SK-N-SH (cell line): Measurements from ENCODE around the gene ZFP2. TPM values are rescaled to one million over a fixed set of nuclear protein-coding genes. Genes with fewer than 3 reads are reported as not detected.

ENCODE experiments used
- CTCF ChIA-PET: fragments of 300-600, 350-600 bp; formaldehyde crosslinking; extraction: SDS; loops from one replicate; lab custom pipeline; 2021; lab: Yijun Ruan, JAX
- POLR2A ChIA-PET: fragments of 350-600 bp; sonication (Branson Sonifier 250); formaldehyde crosslinking; extraction: SDS; loops from one replicate; lab custom pipeline; 2020; ENCODE audit warnings: antibody characterized with exemption, inconsistent platforms; lab: Yijun Ruan, JAX
- DNase-seq: peaks from one replicate; pipeline ENCODE4 v3.0.0; 2012
- H2AFZ ChIP-seq: fragments of 200-600 bp; sonication (generic); 2 replicates; pipeline ENCODE4 v1.8.1; 2016; ENCODE audit warnings: antibody characterized with exemption, mild to moderate bottlenecking, low read depth
- H3F3A ChIP-seq: fragments of 200-600 bp; sonication (generic); replicated peaks from 2 replicates; pipeline ENCODE3; 2016; ENCODE audit warnings: antibody characterized with exemption, mild to moderate bottlenecking; ENCODE audit not compliant: insufficient read depth
- H3K27ac ChIP-seq, 2 experiments: fragments of 200-500 bp in 1 of 2; fragments of 200-600 bp in 1 of 2; sonication (Bioruptor generic) in 1 of 2; sonication (generic), shearing (Covaris generic) in 1 of 2; 2 replicates each; pipeline versions ENCODE4 v1.5.1 to v1.6.1; 2014 to 2016; ENCODE audit warnings: low read depth in 2 of 2, inconsistent platforms in 1 of 2, low read length in 1 of 2, mild to moderate bottlenecking in 1 of 2, mixed read lengths in 1 of 2
- H3K27me3 ChIP-seq: fragments of 200-600 bp; sonication (generic), shearing (Covaris generic); 2 replicates; pipeline ENCODE4 v1.6.1; 2016; ENCODE audit warnings: mixed run types; ENCODE audit not compliant: insufficient read depth
- H3K36me3 ChIP-seq, 2 experiments: fragments of 200-500 bp in 1 of 2; fragments of 200-600 bp in 1 of 2; sonication (Bioruptor generic) in 1 of 2; sonication (generic) in 1 of 2; replicated peaks in 1 of 2; 2 replicates each; pipeline versions ENCODE3 to v1.5.1; 2014 to 2016; ENCODE audit warnings: low read length in 1 of 2, mild to moderate bottlenecking in 1 of 2; ENCODE audit not compliant: insufficient read depth in 2 of 2, control insufficient read depth in 1 of 2
- H3K4me1 ChIP-seq, 2 experiments: fragments of 200-500 bp in 1 of 2; fragments of 200-600 bp in 1 of 2; sonication (Bioruptor generic) in 1 of 2; sonication (generic), shearing (Covaris generic) in 1 of 2; 2 replicates each; pipeline versions ENCODE4 v1.5.1 to v1.6.1; 2014 to 2016; ENCODE audit warnings: low read depth in 1 of 2, low read length in 1 of 2, mixed run types in 1 of 2; ENCODE audit not compliant: insufficient read depth in 2 of 2, control insufficient read depth in 1 of 2
- H3K4me2 ChIP-seq: fragments of 200-600 bp; sonication (generic), shearing (Covaris generic); 2 replicates; pipeline ENCODE4 v1.6.1; 2017; ENCODE audit warnings: mixed run types
- H3K4me3 ChIP-seq, 2 experiments: fragments of 200-500 bp in 1 of 2; fragments of 200-600 bp in 1 of 2; sonication (Bioruptor generic) in 1 of 2; sonication (generic), shearing (Covaris generic) in 1 of 2; 2 replicates each; pipeline versions ENCODE4 v1.5.1 to v1.8.1; 2014 to 2016; ENCODE audit warnings: low read depth in 2 of 2, inconsistent platforms in 1 of 2, low read length in 1 of 2, mild to moderate bottlenecking in 1 of 2, mixed read lengths in 1 of 2, moderate library complexity in 1 of 2
- H3K79me2 ChIP-seq: fragments of 200-600 bp; sonication (generic); 2 replicates; pipeline ENCODE4 v1.8.1; 2017; ENCODE audit warnings: mild to moderate bottlenecking; ENCODE audit not compliant: insufficient read depth
- H3K9ac ChIP-seq: fragments of 200-600 bp; sonication (generic); 2 replicates; pipeline ENCODE4 v1.6.1; 2017; ENCODE audit warnings: mixed run types
- H3K9me2 ChIP-seq: fragments of 200-600 bp; sonication (generic); 2 replicates; pipeline ENCODE4 v1.6.1; 2017; ENCODE audit warnings: mixed run types
- H3K9me3 ChIP-seq: fragments of 200-600 bp; sonication (generic); 2 replicates; pipeline ENCODE4 v1.6.1; 2017; ENCODE audit warnings: mixed run types, mild to moderate bottlenecking, moderate library complexity
- H4K20me1 ChIP-seq: fragments of 200-600 bp; sonication (generic); 2 replicates; pipeline ENCODE4 v1.6.1; 2017; ENCODE audit warnings: mild to moderate bottlenecking, mixed run types; ENCODE audit not compliant: insufficient read depth
- EP300 ChIP-seq, 2 experiments: IDR thresholded peaks; 2 replicates each; pipeline versions ENCODE4 v1.4.0 to v1.6.1; 2012; ENCODE audit warnings: borderline replicate concordance in 1 of 2, low read depth in 1 of 2, low read length in 1 of 2
- EZH2phosphoT487 ChIP-seq: fragments of 200-600 bp; sonication (generic); IDR thresholded peaks from 2 replicates; pipeline ENCODE4 v1.6.1; 2017; ENCODE audit warnings: low read depth, mixed run types, mild to moderate bottlenecking, antibody characterized with exemption, moderate library complexity, borderline replicate concordance
- FOSL2 ChIP-seq: IDR thresholded peaks from 2 replicates; pipeline ENCODE4 v1.4.0; 2012; ENCODE audit warnings: low read depth, mild to moderate bottlenecking, moderate library complexity, borderline replicate concordance
- FOXJ3 ChIP-seq: sonication (generic); formaldehyde crosslinking; IDR thresholded peaks from 2 replicates; pipeline ENCODE4 v1.5.1; 2020; ENCODE audit warnings: mild to moderate bottlenecking, missing genetic modification reagents
- GABPA ChIP-seq: IDR thresholded peaks from 2 replicates; pipeline ENCODE4 v1.4.0; 2012; ENCODE audit warnings: low read depth, mild to moderate bottlenecking
- GATA2 ChIP-seq: sonication (generic); formaldehyde crosslinking; IDR thresholded peaks from 2 replicates; pipeline ENCODE4 v1.5.0; 2020; ENCODE audit warnings: mild to moderate bottlenecking, missing genetic modification reagents
- IRF3 ChIP-seq: fragments of 150-350 bp; IDR thresholded peaks from 2 replicates; pipeline ENCODE4 v1.6.1; 2016; ENCODE audit warnings: mild to moderate bottlenecking, low read depth, low read length
- JUND ChIP-seq: IDR thresholded peaks from 2 replicates; pipeline ENCODE4 v1.4.0; 2012
- MAX ChIP-seq: IDR thresholded peaks from 2 replicates; pipeline ENCODE4 v1.4.0; 2012; ENCODE audit warnings: low read depth
- MEF2A ChIP-seq: IDR thresholded peaks from 2 replicates; pipeline ENCODE4 v1.4.0; 2012; ENCODE audit warnings: low read depth, borderline replicate concordance
- MXI1 ChIP-seq: IDR thresholded peaks from 2 replicates; pipeline ENCODE4 v1.6.1; 2012; ENCODE audit warnings: mild to moderate bottlenecking, low read depth, low read length, improper control_type of control experiment
- RCOR1 ChIP-seq: fragments of 150-350 bp; IDR thresholded peaks from 2 replicates; pipeline ENCODE4 v1.6.1; 2017; ENCODE audit warnings: antibody characterized with exemption, low read length
- RFX5 ChIP-seq: IDR thresholded peaks from 2 replicates; pipeline ENCODE4 v1.6.1; 2012; ENCODE audit warnings: mild to moderate bottlenecking, improper control_type of control experiment, low read length
- RXRA ChIP-seq: IDR thresholded peaks from 2 replicates; pipeline ENCODE4 v1.4.0; 2012; ENCODE audit warnings: low read depth, mild to moderate bottlenecking, borderline replicate concordance
- SIN3A ChIP-seq: IDR thresholded peaks from 2 replicates; pipeline ENCODE4 v1.6.1; 2012; ENCODE audit warnings: low read depth, mild to moderate bottlenecking, low read length, moderate library complexity, borderline replicate concordance
- SMC3 ChIP-seq: IDR thresholded peaks from 2 replicates; pipeline ENCODE4 v1.6.1; 2012; ENCODE audit warnings: low read depth, low read length, improper control_type of control experiment
- TAF1 ChIP-seq: IDR thresholded peaks from 2 replicates; pipeline ENCODE4 v1.6.1; 2012; ENCODE audit warnings: low read depth, mild to moderate bottlenecking, low read length, moderate library complexity, borderline replicate concordance
- TCF12 ChIP-seq: IDR thresholded peaks from 2 replicates; pipeline ENCODE4 v1.4.0; 2012
- WGBS: methylation state at CpG from one replicate; pipeline ENCODE4 v1.1.6; 2017; ENCODE audit warnings: low lambda C conversion rate; 5-methylcytosine and 5-hydroxymethylcytosine counted together
- polyA plus RNA-seq, 3 experiments: library from polyadenylated mRNA; depleted of rRNA; stranded (reverse); fragments of >200 nt; gene quantifications; 2 replicates each; pipeline ENCODE4 v1.2.3, GENCODE V29; 2012
- TF ChIP-seq, protein P1 (sequence below): IDR thresholded peaks from 2 replicates; pipeline ENCODE4 v1.4.0; 2012; ENCODE audit warnings: low read depth, borderline replicate concordance

The ZFP2 gene
- polyA plus RNA-seq, 1 of the 3 experiments (the other 2 are of a cell fraction) = 0.33 TPM

DNA sequence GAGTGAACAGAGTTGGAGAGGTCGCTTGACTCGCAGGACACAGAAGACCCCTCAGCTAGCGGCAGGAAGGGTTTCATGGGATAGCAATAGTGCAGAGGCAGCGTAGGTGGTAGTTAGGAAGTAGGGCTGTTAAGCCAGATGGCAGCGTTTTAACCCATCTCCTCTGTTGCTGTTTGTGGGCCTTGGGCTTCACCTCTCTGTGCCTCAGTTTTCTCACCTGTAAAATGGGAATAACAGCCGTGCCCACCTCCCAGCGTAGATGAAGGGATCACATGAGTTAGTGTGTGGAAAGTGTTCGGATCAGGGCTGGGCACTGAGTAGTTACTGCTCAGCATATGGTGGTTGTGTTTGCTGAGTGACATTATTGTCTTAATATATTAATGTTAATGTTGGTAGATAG is 34.1 kb upstream of the ZFP2 start:
- Histone ChIP-seq H3K27ac (no peak overlapping the region), H2AFZ (no peak overlapping the region), H3K4me2 (0 out of 2 replicates have a peak overlapping the region, but pooled peaks have one; percentile 20)
- DNase-seq = no peak
- TF ChIP-seq EZH2phosphoT487 (no peak), JUND (no peak), RFX5 (no peak), GABPA (no peak), TCF12 (no peak), MAX (no peak), FOSL2 (no peak), MXI1 (no peak), IRF3 (no peak), FOXJ3 (no peak), TAF1 (no peak), GATA2 (CRISPR knock-in tag) (no peak), MEF2A (no peak), RXRA (no peak), SMC3 (no peak), EP300 (IDR thresholded peaks at IDR 0.05; ENCODE audit: borderline replicate concordance in 1 of 2, low read depth in 1 of 2, low read length in 1 of 2) (no peak), RCOR1 (no peak), SIN3A (no peak)
- TF ChIP-seq, protein P1, sequence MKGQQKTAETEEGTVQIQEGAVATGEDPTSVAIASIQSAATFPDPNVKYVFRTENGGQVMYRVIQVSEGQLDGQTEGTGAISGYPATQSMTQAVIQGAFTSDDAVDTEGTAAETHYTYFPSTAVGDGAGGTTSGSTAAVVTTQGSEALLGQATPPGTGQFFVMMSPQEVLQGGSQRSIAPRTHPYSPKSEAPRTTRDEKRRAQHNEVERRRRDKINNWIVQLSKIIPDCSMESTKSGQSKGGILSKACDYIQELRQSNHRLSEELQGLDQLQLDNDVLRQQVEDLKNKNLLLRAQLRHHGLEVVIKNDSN = no peak
- TF ChIP-seq, all 33 proteins: peak for 0
- Histone ChIP-seq H3K79me2 (peaks cover 19% of the 10 kb centered on the region; the same call in 1 of the 2 replicates), H3K9ac (no peak overlapping the region), H3K9me2 (no peaks in the 10 kb centered on the region), H3K4me3 (0 out of 4 replicates have a peak overlapping the region, but pooled peaks of 1 of the 2 experiments have one; percentile 6), H3K9me3 (no peaks in the 10 kb centered on the region), H4K20me1 (no peaks in the 10 kb centered on the region), H3K4me1 (peaks cover 0 to 6% of the 10 kb centered on the region in 2 experiments; a peak in 1 of 4 replicates), H3K27me3 (no peaks in the 10 kb centered on the region), H3K36me3 (peaks cover 28 to 30% of the 10 kb centered on the region in 2 experiments), H3F3A (peaks cover 3% of the 10 kb centered on the region)
- ChIA-PET POLR2A (no interaction called here), CTCF (no interaction called here)
- WGBS = 99% methylated on average over 8 of the region's 8 CpGs
